ENCODE data around the gene RPS6KA5. TPM values are rescaled to one million over a fixed set of nuclear protein-coding genes. Genes with fewer than 3 reads are reported as not detected.

RPS6KA5 gene
- total RNA-seq, 1 donor from 2014 or later: 1.8 TPM

DNA sequence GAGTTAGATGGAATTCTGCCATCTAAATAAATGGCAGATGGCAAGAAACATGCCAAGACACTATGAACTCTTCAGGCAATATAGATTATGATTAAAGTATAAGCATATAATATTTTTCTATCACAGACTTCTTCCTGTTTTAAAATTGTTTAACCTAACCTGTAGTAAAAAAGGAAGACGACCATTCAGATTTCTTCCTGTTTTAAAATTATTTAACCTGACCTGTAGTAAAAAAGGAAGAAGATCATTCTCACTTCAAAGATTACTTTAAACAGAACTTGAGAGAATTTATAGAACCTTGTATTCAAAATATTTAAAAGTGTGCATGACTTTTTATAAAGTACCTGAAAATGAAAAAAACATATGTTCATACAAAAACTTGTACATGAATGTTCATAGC, 63.5 kb downstream of the RPS6KA5 start:
- FAIRE-seq (no peak), DNase-seq (ENCODE audit: low read depth) (no peak)
- Histone ChIP-seq H3K4me3 (ENCODE audit: low read depth, low read length) (no peak overlapping the region), H3K36me3 (ENCODE audit: control insufficient read depth, insufficient read depth, low read length) (no peaks in the 10 kb centered on the region), H3K27me3 (ENCODE audit: control insufficient read depth, insufficient read depth, low read length) (no peaks in the 10 kb centered on the region)
- TF ChIP-seq, protein P1, sequence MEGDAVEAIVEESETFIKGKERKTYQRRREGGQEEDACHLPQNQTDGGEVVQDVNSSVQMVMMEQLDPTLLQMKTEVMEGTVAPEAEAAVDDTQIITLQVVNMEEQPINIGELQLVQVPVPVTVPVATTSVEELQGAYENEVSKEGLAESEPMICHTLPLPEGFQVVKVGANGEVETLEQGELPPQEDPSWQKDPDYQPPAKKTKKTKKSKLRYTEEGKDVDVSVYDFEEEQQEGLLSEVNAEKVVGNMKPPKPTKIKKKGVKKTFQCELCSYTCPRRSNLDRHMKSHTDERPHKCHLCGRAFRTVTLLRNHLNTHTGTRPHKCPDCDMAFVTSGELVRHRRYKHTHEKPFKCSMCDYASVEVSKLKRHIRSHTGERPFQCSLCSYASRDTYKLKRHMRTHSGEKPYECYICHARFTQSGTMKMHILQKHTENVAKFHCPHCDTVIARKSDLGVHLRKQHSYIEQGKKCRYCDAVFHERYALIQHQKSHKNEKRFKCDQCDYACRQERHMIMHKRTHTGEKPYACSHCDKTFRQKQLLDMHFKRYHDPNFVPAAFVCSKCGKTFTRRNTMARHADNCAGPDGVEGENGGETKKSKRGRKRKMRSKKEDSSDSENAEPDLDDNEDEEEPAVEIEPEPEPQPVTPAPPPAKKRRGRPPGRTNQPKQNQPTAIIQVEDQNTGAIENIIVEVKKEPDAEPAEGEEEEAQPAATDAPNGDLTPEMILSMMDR (IDR thresholded peaks at IDR 0.05; ENCODE audit: insufficient read depth, low read length, severe bottlenecking): no peak

GRCh38 chr14:90995785-90996184, 64.7 kb downstream of the RPS6KA5 start:
- Histone ChIP-seq H3K27me3 (ENCODE audit: control insufficient read depth, insufficient read depth, low read length) (no peaks in the 10 kb centered on the region), H3K4me3 (ENCODE audit: low read depth, low read length) (no peak overlapping the region), H3K36me3 (ENCODE audit: control insufficient read depth, insufficient read depth, low read length) (no peaks in the 10 kb centered on the region)
- no peak for FAIRE-seq
- DNase-seq (ENCODE audit: low read depth): peak; percentile 30
- TF ChIP-seq, protein P1 (IDR thresholded peaks at IDR 0.05; ENCODE audit: insufficient read depth, low read length, severe bottlenecking): no peak

GRCh38 chr14:90993792-90994191, 66.6 kb downstream of the RPS6KA5 start:
- no peaks in the 10 kb centered on the region for H3K36me3 ChIP-seq (ENCODE audit: control insufficient read depth, insufficient read depth, low read length)
- TF ChIP-seq, protein P1 (IDR thresholded peaks at IDR 0.05; ENCODE audit: insufficient read depth, low read length, severe bottlenecking): no peak
- FAIRE-seq (no peak), DNase-seq (ENCODE audit: low read depth) (no peak)
- H3K4me3 ChIP-seq (ENCODE audit: low read depth, low read length): no peak overlapping the region
- no peaks in the 10 kb centered on the region for H3K27me3 ChIP-seq (ENCODE audit: control insufficient read depth, insufficient read depth, low read length)

- Histone ChIP-seq H3K27me3 (ENCODE audit: control insufficient read depth, insufficient read depth, low read length) (no peaks in the 10 kb centered on the region), H3K4me3 (ENCODE audit: low read depth, low read length) (no peak overlapping the region), H3K36me3 (ENCODE audit: control insufficient read depth, insufficient read depth, low read length) (no peaks in the 10 kb centered on the region)
- DNase-seq (ENCODE audit: low read depth): no peak
- no peak for FAIRE-seq
- TF ChIP-seq, protein P1 (IDR thresholded peaks at IDR 0.05; ENCODE audit: insufficient read depth, low read length, severe bottlenecking): no peak
Observed at GRCh38 chr14:90991690-90992443, 68.6 kb downstream of the RPS6KA5 start.

- FAIRE-seq: no peak
- no peaks in the 10 kb centered on the region for H3K27me3 ChIP-seq (ENCODE audit: control insufficient read depth, insufficient read depth, low read length)
- H3K4me3 ChIP-seq (ENCODE audit: low read depth, low read length): no peak overlapping the region
- TF ChIP-seq, protein P1 (IDR thresholded peaks at IDR 0.05; ENCODE audit: insufficient read depth, low read length, severe bottlenecking): no peak
- no peaks in the 10 kb centered on the region for H3K36me3 ChIP-seq (ENCODE audit: control insufficient read depth, insufficient read depth, low read length)
- no peak for DNase-seq (ENCODE audit: low read depth)
Observed at GRCh38 chr14:90990141-90990540, 70.3 kb downstream of the RPS6KA5 start.

- FAIRE-seq: no peak
Observed at GRCh38 chr14:90987140-90987539, 73.3 kb downstream of the RPS6KA5 start.

More at GRCh38 chr14:90987140-90987539, 73.3 kb downstream of the RPS6KA5 start:
- H3K36me3 ChIP-seq (ENCODE audit: control insufficient read depth, insufficient read depth, low read length): no peaks in the 10 kb centered on the region
- H3K4me3 ChIP-seq (ENCODE audit: low read depth, low read length): no peak overlapping the region
- no peaks in the 10 kb centered on the region for H3K27me3 ChIP-seq (ENCODE audit: control insufficient read depth, insufficient read depth, low read length)
- DNase-seq (ENCODE audit: low read depth): peak; percentile 59
- TF ChIP-seq, protein P1 (IDR thresholded peaks at IDR 0.05; ENCODE audit: insufficient read depth, low read length, severe bottlenecking): no peak

Measured in bronchial epithelial cell (primary cell).